A549 treated with AZD2906 at 1 μM for 4 hours (cell line): ENCODE results near the gene MARCHF4. TPM values are rescaled to one million over a fixed set of nuclear protein-coding genes. Genes with fewer than 3 reads are reported as not detected.

Experiments
- total RNA-seq: library from RNA; stranded (reverse); fragments of 200-300 nt; extraction: Qiagen RNA extraction; gene quantifications from 5 replicates; pipeline ENCODE4 v1.2.3, GENCODE V29; 2022

Gene MARCHF4, protein sequence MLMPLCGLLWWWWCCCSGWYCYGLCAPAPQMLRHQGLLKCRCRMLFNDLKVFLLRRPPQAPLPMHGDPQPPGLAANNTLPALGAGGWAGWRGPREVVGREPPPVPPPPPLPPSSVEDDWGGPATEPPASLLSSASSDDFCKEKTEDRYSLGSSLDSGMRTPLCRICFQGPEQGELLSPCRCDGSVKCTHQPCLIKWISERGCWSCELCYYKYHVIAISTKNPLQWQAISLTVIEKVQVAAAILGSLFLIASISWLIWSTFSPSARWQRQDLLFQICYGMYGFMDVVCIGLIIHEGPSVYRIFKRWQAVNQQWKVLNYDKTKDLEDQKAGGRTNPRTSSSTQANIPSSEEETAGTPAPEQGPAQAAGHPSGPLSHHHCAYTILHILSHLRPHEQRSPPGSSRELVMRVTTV
- 21.4 to 26.2 TPM (median 24.2 TPM) in 5 replicates for total RNA-seq

DNA sequence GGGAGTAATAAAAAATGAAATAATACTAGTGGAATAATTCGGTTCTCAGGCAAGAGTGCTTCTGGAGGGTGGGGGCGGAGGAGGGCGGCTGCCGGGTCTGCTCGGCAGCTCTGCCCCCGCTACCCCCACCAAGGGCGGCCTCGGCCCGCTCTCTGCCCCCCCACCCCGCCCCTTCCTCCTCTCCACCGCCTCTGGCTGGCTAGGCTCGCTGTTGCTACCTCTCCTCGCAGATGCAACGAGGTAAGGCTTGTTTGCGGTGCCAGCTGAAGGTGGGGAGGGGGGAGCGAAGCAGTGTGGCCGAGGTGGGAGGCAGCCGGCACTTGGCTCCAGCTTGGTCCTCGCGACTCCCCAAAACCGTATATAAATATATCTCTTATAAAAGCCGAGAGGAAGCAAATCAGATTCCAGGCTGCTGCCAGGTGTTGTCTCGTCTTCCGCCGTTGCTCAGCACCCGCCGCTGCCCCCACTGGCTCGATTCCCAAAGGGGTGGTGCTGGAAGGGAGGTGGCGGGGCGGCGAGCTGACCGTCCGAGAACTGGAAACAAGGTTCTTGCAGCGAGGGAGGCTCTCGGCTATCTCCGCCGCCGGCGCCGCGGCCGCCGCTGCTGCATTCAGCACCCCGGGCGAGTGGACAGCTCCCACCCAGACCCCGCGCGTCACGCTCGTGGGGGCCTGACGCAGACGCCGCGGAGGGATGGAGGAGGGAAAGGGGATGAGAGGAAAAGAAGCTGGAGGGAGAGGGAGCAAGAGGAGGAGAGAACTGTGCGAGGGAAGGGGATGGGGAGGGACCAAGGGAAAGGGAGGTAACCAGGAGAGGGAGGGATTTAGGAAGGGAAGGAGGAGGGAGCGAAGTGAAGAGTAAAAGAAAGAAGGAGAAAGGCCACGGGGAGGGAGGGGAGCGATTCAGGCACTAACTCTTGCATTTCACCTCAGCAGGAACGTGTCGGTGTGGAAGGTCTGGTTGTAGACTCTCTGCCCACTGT lies at the start of gene MARCHF4:
TSS of gene MARCHF4 (minus strand) at position 763 of the 982 bp plus-strand sequence. CDS start 2,223 bp downstream, outside the sequence.

DNA sequence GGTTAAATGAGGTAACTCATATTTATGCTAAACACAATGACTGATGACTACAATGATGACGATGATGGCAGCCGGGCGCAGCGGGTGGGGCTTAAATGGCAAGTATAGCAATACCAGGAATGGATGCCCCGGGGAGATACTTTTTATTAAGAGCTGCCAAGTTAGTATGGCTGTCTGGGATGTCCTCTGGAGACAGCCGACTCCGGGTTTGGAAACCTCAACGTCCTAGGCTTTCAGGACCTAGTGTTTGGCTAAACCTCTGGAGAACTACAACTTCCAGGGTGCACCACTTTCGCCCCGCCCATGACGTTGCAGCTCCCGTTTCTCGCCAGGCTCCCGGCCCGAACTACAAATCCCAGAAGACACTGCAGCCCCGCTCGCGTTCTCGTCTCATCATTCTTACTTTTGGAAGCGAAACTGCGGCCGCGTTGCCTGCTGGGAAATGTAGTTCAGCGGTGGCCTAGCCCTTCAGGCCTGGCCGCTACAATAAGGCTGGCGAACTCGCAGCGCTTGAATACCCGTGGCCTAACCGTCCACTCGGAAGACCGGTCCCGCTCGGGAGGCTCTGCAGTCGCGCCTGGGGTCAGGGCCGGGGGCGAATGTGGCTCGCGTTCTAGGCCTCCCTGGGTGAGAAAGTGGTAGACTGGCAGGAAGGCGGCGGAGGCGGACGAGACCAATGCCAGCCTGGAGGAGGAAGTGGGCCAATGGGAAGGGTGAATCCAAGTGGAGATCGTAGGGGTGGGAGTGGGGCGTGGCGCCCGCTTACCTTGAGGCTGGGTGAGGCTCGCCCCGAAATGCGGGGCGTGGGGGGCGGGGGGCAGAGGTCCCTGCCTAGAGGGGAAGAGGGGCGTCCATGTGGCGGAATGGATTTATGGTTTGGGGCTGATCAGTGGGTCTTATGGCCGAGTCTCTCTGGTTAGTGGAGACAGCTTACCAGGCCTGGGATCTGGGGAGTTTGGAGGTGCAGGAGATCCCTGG lies 40.0 kb upstream of the MARCHF4 start, which contains the start of gene SMARCAL1:
TSS of gene SMARCAL1 (plus strand) at position 463 of the 978 bp plus-strand sequence. CDS start 2,221 bp downstream, outside the sequence.

Other genes starting within 250 kb of the MARCHF4 start
- 12.7 to 15.1 TPM (median 14.3 TPM) in 5 replicates for gene SMARCAL1, start 40.0 kb upstream of the MARCHF4 start, total RNA-seq
- 4,774 to 5,345 TPM (median 5,014 TPM) in 5 replicates for gene RPL37A, start 126.4 kb upstream of the MARCHF4 start, total RNA-seq